Endodermal cell (in vitro differentiated cells): ENCODE data around the gene TMEM100. TPM values are rescaled to one million over a fixed set of nuclear protein-coding genes. Genes with fewer than 3 reads are reported as not detected.

ENCODE experiments used
- DNase-seq: peaks from one replicate; pipeline ENCODE4 v3.0.0-alpha.2; 2017
- H3K27ac ChIP-seq: 2 replicates; pipeline ENCODE4 v1.5.1; 2013; ENCODE audit warnings: mild to moderate bottlenecking, low read depth, low read length, moderate library complexity
- H3K27me3 ChIP-seq: 2 replicates; pipeline ENCODE4 v1.6.1; 2013; ENCODE audit warnings: mild to moderate bottlenecking, low read length, moderate library complexity; ENCODE audit not compliant: insufficient read depth, control insufficient read depth, poor library complexity, severe bottlenecking
- H3K36me3 ChIP-seq: 2 replicates; pipeline ENCODE4 v1.7.0; 2013; ENCODE audit warnings: mild to moderate bottlenecking, low read length, moderate library complexity; ENCODE audit not compliant: control insufficient read depth, insufficient read depth
- H3K4me1 ChIP-seq: one replicate; pipeline ENCODE4 v1.7.0; 2013; ENCODE audit warnings: low read length; ENCODE audit not compliant: control insufficient read depth, insufficient read depth
- H3K4me3 ChIP-seq: 2 replicates; pipeline ENCODE4 v1.5.1; 2013; ENCODE audit warnings: mild to moderate bottlenecking, low read length, moderate library complexity
- H3K9ac ChIP-seq: 2 replicates; pipeline ENCODE4 v1.6.1; 2013; ENCODE audit warnings: mild to moderate bottlenecking, low read length, moderate library complexity; ENCODE audit not compliant: poor library complexity, severe bottlenecking; ENCODE audit errors: extremely low read depth
- H3K9me3 ChIP-seq: 2 replicates; pipeline ENCODE4 v1.6.1; 2013; ENCODE audit warnings: mild to moderate bottlenecking, low read length, moderate library complexity; ENCODE audit not compliant: control insufficient read depth
- H3K27ac Mint-ChIP-seq: 2 replicates; pipeline ENCODE4 v1.8.0; 2020; ENCODE audit warnings: mixed read lengths
- H3K27me3 Mint-ChIP-seq: 2 replicates; pipeline ENCODE4 v1.8.0; 2021; ENCODE audit warnings: mild to moderate bottlenecking, mixed read lengths; ENCODE audit not compliant: insufficient read depth
- H3K36me3 Mint-ChIP-seq: 2 replicates; pipeline ENCODE4 v1.8.0; 2020; ENCODE audit warnings: low read depth, mixed read lengths
- H3K4me1 Mint-ChIP-seq: 2 replicates; pipeline ENCODE4 v1.8.0; 2020; ENCODE audit warnings: mixed read lengths
- H3K4me3 Mint-ChIP-seq: 2 replicates; pipeline ENCODE4 v1.8.0; 2020; ENCODE audit warnings: mild to moderate bottlenecking, moderate library complexity, mixed read lengths
- H3K9me3 Mint-ChIP-seq: 2 replicates; pipeline ENCODE4 v1.8.0; 2020; ENCODE audit warnings: mild to moderate bottlenecking, mixed read lengths
- WGBS, 2 experiments: methylation state at CpG; one replicate each; pipeline versions ENCODE4 v1.1.5 to v1.1.7; 2013; ENCODE audit warnings: missing lambda C conversion rate in 2 of 2, mixed read lengths in 1 of 2; ENCODE audit not compliant: insufficient coverage in 1 of 2, insufficient read length in 1 of 2; 5-methylcytosine and 5-hydroxymethylcytosine counted together
- total RNA-seq, 2 donors: library from RNA; stranded (reverse); fragmentation: NEBNext Ultra II Directional in 1 of 2; extraction: Animal tissue kit (Norgen Biotek cat#: 25700) in 1 of 2; gene quantifications; 2 replicates in 1 of 2; 3 replicates in 1 of 2; pipeline ENCODE4 v1.2.1, GENCODE V29; 2021
- TF ChIP-seq, protein P1 (sequence below): fragments of 200-600 bp; sonication (generic); conservative IDR thresholded peaks from 2 replicates; pipeline ENCODE4 v1.5.0; 2021; ENCODE audit warnings: antibody characterized with exemption, mild to moderate bottlenecking

Gene TMEM100
- total RNA-seq, 2 donors from 2014 or later: 0.71 to 4.3 TPM

DNA sequence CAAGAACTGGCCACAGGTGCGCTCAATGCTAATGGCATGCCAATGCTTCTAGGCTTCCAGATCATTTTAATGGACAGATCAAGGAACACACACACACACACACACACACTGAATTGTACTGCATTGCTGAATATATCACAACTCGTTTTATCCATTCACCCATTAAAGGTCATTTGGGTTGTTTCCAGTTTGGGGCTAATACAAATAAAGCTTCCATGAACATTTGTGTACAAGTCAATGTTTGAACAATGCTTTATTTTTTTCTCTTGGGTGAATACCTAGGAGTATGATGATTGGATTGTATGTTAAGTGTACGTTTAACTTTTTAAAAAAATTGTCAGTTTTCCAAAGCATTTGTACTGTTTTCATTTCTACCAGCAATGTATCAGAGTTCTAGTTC is 24.5 kb upstream of the TMEM100 start:
- WGBS, 2 experiments: 50 to 65% methylated on average over 2 to 3 of the region's 3 CpGs
- H3K27me3 Mint-ChIP-seq: peaks cover 1% of the 10 kb centered on the region
- H3K9me3 Mint-ChIP-seq: no peaks in the 10 kb centered on the region

DNA sequence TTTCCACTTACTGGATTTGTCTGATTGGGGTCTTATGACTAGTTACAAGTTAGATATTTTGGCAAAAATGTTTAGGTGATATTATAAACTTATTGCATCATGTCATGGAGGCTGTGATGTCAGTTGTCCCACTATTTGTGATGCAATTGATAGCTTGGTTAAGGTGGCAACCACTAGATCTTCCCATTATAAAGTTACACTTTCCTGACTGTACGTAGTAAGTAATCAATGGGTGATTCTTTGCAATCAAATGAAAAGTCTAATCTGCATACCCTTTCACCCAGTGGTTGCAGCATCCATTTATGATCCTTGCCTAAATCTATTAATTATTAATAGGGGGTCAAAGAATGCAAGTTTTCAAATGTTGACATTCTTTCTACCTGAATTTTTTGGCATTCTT is 23.8 kb upstream of the TMEM100 start:
- Histone ChIP-seq H3K27ac (no peak overlapping the region), H3K4me1 (no peaks in the 10 kb centered on the region), H3K9me3 (no peaks in the 10 kb centered on the region), H3K36me3 (no peaks in the 10 kb centered on the region), H3K27me3 (no peaks in the 10 kb centered on the region), H3K4me3 (no peak overlapping the region), H3K9ac (no peak overlapping the region)
- DNase-seq: no peak
- 86% methylated on average over 1 of the region's 1 CpG; no CpG with 5 or more reads in 1 of the 2 experiments for WGBS, 2 experiments
- TF ChIP-seq, protein P1, sequence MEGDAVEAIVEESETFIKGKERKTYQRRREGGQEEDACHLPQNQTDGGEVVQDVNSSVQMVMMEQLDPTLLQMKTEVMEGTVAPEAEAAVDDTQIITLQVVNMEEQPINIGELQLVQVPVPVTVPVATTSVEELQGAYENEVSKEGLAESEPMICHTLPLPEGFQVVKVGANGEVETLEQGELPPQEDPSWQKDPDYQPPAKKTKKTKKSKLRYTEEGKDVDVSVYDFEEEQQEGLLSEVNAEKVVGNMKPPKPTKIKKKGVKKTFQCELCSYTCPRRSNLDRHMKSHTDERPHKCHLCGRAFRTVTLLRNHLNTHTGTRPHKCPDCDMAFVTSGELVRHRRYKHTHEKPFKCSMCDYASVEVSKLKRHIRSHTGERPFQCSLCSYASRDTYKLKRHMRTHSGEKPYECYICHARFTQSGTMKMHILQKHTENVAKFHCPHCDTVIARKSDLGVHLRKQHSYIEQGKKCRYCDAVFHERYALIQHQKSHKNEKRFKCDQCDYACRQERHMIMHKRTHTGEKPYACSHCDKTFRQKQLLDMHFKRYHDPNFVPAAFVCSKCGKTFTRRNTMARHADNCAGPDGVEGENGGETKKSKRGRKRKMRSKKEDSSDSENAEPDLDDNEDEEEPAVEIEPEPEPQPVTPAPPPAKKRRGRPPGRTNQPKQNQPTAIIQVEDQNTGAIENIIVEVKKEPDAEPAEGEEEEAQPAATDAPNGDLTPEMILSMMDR: no peak
- Mint-ChIP-seq H3K27me3 (peaks cover 1% of the 10 kb centered on the region), H3K36me3 (no peaks in the 10 kb centered on the region), H3K4me3 (no peak overlapping the region), H3K27ac (no peak overlapping the region), H3K4me1 (peaks cover 6% of the 10 kb centered on the region), H3K9me3 (no peaks in the 10 kb centered on the region)

More for the DNA sequence above, 24.5 kb upstream of the TMEM100 start:
- no peak overlapping the region for H3K9ac ChIP-seq
- H3K4me1 Mint-ChIP-seq: peaks cover 11% of the 10 kb centered on the region
- TF ChIP-seq, protein P1: no peak
- H3K27ac Mint-ChIP-seq: no peak overlapping the region
- no peak overlapping the region for H3K4me3 ChIP-seq
- no peaks in the 10 kb centered on the region for H3K9me3 ChIP-seq
- H3K27ac ChIP-seq: no peak overlapping the region
- H3K27me3 ChIP-seq: no peaks in the 10 kb centered on the region
- H3K36me3 Mint-ChIP-seq: no peaks in the 10 kb centered on the region
- no peaks in the 10 kb centered on the region for H3K4me1 ChIP-seq
- no peak for DNase-seq
- no peaks in the 10 kb centered on the region for H3K36me3 ChIP-seq
- no peak overlapping the region for H3K4me3 Mint-ChIP-seq

DNA sequence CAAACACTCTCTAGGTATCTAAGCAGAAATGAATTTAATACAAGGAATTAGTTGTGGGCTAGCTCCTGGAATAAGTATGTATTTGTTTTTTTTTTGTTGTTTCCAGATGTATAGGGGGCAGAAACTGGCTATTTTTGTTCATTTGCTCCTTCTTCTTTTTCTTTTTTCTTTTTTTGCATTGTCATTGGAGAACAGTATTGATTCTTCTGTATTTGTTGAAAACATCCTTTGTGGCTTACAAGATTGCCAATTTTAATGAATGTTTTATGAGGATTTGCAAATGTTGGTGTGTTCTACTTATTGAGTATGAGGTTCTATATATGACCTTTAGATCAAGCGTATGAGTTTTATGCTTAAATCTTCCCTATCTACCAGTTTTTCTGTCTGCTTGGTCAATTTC is 22.6 kb upstream of the TMEM100 start:
- Mint-ChIP-seq H3K36me3 (no peaks in the 10 kb centered on the region), H3K27me3 (peaks cover 1% of the 10 kb centered on the region), H3K27ac (no peak overlapping the region), H3K4me1 (no peaks in the 10 kb centered on the region), H3K4me3 (no peak overlapping the region), H3K9me3 (no peaks in the 10 kb centered on the region)
- TF ChIP-seq, protein P1: no peak
- H3K27ac ChIP-seq: no peak overlapping the region
- DNase-seq: no peak
- no peaks in the 10 kb centered on the region for H3K9me3 ChIP-seq
- H3K9ac ChIP-seq: no peak overlapping the region
- H3K4me3 ChIP-seq: no peak overlapping the region
- 92% methylated on average over 1 of the region's 1 CpG; no CpG with 5 or more reads in 1 of the 2 experiments for WGBS, 2 experiments
- no peaks in the 10 kb centered on the region for H3K4me1 ChIP-seq
- no peaks in the 10 kb centered on the region for H3K27me3 ChIP-seq
- no peaks in the 10 kb centered on the region for H3K36me3 ChIP-seq
